ENCODE data around the gene CYP26A1. TPM values are rescaled to one million over a fixed set of nuclear protein-coding genes. Genes with fewer than 3 reads are reported as not detected.
"Not testable (repeated sequence)": the region's sequence is repeated elsewhere in the genome, so short reads cannot be mapped to it uniquely, and the experiment has no call there.

CYP26A1 gene
- total RNA-seq, 1 experiment from 2014 or later: not detected

DNA sequence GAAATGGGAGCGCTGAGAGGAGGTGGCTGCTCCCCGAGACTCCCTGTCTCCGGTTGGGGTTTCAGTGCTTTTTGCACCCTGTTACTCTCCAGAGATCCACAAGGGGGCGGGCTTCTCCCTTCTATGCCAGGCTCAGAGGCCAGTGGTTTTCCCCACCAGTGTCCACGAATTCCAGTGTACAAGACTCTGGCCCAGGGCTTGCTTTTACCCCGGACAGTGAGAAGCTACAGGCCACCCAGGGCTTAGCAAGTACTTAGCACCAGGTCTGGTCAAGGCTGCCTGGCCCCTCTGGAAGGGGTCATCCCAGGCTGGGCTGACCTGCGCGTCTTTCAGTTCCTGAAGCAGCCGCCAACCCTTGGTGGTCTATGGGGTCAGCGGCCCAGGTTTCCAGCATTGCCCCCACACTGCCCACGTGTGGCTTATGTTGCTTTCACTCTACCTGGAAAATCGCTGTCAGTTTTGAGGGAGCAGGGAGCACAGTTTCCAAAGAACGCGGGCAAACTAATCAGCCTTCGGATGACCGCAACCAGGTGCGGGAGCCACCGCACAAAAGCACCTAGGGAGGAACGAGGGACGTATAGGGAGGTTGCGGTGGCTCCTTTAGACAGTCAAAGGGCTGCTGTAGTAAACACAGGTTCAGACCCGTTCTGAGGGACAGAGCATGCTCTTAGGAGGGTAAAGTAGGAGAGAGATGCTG, 6.8 kb downstream of the CYP26A1 start:
- peak; percentile 54 for DNase-seq (ENCODE audit: low read depth)

DNA sequence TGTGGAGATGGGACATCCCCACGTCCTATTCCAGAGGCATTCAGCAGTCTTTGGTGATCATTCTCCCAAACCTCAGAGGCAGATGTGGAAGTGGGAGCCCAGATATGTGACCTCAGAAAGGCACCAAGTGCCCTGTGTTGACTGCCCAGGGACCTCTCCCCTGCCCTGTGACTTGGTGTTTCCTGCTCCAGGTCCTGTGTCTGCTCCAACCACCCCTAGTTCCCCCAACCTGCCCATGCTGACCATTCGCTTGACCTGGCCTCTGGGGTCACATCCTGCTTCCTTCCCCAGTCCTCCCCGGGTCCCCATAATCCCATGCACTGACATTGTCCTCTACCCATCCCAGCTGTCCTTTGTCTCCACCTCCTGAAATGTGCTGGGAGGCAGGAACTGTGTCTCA, 7.6 kb downstream of the CYP26A1 start:
- no peak for DNase-seq (ENCODE audit: low read depth)

DNA sequence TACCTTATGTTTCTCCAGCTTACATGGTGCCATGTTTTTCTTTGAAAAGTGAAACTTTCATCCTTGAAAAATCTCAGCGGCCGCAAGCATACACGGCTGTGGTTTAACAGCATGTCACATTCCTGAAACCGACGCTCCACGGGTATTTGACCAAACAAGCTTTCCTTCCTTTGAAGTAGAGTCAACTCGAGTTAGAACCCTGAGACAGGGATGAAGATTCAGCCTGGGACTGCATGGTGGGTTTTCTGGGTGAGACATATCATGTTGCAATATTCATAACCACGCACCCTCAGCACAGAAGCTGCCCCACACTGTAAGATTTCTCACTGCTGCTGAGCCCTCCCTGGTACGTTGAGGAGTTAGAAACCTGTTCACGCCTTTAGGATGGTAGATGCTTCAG, 8.1 kb downstream of the CYP26A1 start:
- no peak for DNase-seq (ENCODE audit: low read depth)

DNA sequence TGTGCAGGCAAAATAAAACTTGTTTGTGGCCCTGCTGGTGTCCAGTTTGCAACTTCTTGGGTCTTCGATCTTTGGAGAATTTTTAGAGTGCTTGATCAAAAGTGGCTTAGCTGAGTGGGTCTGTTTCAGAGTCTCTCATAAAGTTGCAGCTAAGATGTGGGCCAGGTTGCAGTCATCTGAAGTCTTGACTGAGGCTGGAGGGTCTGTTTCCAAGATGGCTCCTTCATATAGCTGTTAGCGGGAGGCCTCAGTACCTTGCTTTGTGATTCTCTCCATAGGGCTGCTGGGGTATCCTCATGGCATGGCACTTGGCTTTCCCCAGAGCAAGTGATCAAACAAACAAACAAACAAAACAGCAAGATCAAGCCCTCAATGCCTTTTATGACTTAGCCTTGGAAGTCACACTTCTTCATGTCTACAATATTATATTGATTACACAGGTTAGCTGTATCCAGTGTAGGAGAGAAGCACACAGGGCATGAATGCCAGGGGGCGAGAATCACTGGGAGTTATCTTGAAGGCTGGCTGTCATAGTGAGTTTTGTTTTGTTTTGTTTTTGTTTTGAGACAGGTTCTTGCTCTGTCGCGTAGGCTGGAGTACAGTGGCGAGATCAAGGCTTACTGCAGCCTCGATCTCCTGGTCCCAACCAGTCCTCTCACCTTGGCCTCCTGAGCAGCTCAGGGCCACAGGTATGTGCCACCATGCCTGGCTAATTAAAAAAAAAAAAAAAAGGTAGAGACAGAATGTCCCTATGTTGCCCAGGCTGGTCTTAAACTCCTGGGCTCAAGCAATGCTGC, 10.2 kb downstream of the CYP26A1 start:
- no peak for DNase-seq (ENCODE audit: low read depth)

DNA sequence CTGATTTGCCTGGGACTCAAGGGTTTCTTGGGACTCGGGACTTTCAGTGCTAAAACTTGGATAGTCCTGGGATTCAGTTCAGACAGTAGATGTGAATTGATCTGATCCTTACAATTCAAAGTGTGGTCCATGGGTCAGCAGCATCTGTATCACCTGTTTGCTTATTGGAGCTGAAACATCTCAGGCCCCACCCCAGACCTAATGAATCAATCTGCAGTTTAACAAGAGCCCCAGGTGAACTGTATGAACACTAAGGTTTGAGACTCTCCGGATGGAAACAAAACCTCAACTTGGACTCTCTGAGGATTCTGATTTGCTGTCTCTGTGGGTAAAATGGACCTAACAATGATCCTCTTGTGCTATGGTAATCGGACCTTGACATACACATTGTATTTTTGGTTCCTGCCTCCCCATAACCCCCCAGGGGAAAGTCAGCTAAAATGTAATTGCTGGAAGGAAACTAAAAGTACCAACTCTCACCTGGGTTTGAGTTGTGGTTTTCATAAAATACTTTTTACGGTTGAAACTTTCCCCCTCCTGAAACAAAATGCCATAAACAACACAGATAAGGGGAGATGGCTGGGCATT, 11.7 kb downstream of the CYP26A1 start:
- DNase-seq (ENCODE audit: low read depth): no peak

DNA sequence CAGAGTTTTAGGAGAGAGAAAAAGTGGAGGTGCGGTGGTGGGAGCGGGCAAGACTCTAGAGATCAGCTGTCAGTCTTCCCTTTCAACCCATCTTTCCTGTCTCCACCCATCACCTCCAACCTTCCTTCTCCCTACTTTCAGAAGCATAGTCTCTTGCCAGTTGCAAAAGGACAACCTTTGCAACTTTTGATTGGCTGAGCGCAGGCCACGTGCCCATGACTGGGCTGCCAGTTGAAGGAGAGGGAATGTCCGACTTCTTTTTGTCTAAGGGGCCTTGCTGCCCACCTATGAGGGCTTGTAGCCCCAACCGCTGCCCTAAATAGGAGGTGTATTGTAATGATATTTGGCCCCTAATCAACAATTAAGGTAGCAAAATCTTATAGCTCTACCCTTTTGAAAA, 12.6 kb downstream of the CYP26A1 start:
- no peak for DNase-seq (ENCODE audit: low read depth)

DNA sequence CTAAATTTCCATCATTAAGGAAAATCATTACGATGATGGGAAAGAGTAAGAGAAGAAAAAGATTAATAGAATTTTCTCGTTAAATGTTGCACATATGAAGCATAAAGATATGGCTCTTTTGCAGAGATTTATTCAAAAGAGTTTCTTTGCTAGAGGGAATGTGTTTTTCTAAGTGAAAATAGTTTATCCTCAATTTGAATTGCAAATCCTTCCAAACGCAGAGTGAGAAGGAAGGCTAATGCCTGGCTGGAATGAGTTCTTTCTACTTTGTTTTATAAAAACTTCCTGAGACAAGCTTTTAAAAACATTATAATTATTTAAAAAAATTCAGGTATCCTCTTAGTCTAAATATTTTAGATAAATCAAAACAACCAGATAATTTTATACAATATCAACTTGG, 14.2 kb downstream of the CYP26A1 start:
- DNase-seq (ENCODE audit: low read depth): no peak

DNA sequence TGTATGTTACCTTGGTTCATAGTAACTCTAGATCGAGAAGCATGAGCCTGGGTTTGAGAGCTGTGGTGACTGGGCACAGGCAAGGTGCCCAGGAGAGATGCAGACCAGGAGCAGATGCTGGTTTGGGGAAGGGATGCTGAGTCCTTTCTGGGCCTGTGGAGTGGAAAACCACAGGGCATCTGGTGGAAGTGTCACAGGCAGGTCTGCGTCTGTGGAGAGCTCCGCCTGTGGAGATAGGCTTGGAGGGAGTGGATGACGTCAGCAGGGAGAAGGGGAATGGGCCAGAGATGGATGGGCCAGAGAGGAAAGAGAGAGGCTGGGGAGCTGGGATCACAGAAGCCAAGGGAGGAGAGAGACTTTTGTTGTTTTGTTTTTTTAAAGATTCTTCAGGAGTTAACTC, 14.8 kb downstream of the CYP26A1 start:
- DNase-seq (ENCODE audit: low read depth): no peak

DNA sequence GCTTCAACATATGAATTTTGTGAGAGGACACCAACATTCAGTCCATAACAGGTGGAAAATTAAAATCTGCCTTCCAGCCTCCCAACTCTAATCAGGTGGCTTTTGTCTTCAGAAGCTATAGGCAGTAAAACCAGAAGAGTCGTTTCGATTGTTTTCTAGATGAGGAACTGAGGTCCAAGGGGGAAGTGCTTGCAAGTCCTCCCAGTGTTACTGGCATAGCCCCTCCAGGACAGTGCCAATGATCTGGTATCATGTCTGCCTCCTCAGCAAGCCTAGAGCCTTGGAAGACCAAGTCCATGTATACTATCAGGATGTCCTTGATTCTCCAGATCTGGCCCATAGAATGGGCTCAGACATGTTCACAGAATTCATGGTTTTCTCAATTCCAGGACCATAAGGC, 16.9 kb downstream of the CYP26A1 start:
- DNase-seq (ENCODE audit: low read depth): no peak

DNA sequence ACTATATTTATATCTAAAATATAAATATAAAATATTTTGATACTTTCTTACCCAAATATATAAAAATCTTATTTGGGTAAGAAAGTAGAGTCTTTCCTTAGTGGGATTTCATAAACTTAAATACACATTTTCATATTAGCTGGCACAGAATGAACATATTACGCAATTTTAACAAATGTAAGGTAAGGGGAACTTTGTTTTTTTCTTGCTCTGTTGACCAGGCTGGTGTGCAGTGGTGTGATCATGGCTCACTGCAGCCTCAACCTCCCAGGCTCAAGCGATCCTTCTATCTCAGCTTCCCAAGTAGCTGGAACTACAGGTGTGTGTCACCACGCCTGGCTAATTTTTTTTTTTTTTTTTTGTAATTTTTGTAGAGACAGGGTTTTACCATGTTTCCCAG, 18.3 kb downstream of the CYP26A1 start:
- no peak for DNase-seq (ENCODE audit: low read depth)

DNA sequence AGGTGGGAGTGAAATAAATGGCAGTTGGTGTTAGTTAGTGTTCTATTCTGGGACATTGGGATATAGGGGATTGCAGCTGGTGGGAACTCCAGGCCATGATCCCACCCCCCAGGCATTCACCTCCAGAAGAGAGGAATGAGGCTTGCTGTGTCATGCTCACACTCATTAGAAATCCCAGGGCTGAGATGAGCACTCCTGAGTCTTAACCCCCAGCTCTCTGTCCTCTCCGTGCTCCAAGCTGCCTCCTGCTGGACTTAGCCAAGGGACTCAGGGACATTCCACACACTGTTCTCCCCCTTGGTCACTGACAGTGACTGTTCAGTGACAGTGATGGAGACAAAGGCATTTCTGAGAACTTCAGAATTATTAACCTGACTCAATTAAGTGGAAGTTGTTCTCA, 21.5 kb downstream of the CYP26A1 start:
- DNase-seq (ENCODE audit: low read depth): no peak

DNA sequence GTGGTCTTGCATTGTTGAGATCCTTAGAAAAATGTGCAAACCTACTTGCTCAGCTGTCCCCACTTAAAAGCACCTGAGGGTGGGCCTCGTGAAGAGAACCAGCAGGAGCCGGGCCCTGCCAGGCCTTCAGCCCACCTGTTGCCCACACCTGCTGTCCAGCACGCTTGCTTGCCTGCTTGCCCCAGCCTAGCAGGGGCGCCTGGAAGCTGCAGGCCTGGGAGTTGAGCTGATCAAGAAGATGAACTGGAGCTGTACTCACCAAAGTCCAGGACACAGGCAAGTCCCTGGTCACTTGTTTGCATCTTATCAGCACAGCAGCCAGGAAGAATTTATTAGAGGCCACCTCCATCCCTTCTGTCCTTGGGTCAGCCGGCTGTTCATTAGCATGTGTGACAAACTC, 23.2 kb downstream of the CYP26A1 start:
- DNase-seq (ENCODE audit: low read depth): no peak

DNA sequence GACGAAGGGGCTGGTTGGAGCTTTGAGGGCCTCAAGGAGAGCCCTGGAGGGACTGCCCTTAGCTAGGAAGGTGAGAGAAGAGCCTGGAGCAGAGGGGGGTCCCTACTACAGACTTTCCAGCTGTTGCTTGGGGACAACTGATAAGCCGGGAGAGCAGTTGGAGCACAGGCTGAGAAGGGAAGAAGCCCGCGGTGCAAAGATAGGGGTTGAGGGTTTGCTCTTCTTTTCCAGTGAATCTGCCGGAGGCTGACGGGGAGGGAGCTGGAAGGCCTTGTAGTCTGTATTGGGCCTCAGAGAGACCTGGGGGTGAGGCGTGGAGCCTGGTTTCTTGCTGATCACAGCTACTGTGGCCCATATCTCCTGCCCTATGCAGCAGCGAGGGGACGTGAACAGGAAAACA, 23.7 kb downstream of the CYP26A1 start:
- no peak for DNase-seq (ENCODE audit: low read depth)

DNA sequence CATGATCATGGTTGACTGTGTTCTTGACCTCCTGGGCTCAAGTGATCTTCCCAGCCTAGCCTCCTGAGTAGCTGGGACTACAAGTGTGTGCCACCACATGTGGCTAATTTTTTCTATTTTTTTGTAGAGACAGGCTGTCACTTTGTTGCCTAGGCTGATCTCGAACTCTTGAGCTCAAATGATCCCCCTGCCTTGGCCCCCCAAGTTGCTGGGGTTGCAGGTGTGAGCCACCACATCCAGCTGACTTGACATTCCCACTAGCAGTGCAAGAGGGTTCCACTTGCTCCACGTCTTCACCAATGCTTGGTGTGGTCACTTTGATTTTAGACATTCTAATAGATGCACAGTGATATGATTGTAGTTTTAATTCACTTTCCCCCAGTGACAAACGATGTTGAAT, 25.1 kb downstream of the CYP26A1 start:
- no peak for DNase-seq (ENCODE audit: low read depth)

DNA sequence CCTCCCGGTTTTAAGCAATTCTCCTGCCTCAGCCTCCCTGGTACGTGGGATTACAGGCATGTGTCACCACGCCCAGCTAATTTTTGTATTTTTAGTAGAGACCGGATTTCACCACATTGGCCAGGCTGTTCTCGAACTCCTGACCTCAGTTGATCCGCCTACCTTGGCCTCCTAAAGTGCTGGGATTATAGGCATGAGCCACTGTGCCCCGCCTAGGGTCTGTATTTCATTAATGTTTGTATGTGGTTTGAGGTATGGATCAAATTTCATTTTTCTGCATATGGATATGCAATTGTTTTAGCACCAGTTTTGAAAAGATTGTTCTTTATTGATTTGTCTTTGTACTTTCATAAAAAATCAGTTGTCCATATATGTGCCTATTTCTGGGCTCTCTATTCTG, 26.0 kb downstream of the CYP26A1 start:
- no peak for DNase-seq (ENCODE audit: low read depth)

DNA sequence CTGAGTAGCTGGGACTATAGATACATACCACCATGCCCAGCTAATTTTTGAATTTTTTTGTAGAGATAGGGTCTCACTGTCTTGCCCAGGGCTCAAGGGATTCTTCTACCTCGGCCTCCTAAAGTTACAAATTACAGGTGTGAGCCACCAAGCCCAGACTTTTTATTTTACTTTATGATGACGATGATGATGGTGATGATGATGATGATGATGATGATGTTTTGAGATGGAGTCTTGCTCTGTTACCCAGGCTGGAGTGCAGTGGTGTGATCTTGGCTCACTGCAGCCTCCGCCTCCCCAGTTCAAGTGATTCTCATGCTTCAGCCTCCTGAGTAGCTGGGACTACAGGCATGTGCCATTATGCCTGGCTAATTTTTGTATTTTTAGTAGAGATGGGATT, 27.5 kb downstream of the CYP26A1 start:
- DNase-seq (ENCODE audit: low read depth): not testable (repeated sequence)

DNA sequence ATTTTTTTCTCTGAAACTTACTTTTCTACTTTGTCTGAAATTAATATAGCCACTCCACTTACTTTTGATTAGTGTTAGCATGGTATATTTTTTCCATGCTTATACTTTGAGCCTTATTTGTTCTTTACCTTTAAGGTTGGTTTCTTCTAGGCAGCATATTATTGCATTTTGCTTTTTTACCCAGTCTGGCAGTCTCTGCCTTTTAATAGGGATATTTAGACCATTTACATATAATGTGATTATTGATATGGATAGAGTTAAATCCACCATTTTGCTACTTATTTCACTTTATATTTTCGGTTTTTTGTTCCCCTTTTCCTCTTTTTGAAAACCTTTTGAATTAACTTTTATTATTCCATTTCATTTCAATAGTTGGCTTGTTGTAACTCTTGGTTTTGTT, 30.3 kb downstream of the CYP26A1 start:
- no peak for DNase-seq (ENCODE audit: low read depth)

DNA sequence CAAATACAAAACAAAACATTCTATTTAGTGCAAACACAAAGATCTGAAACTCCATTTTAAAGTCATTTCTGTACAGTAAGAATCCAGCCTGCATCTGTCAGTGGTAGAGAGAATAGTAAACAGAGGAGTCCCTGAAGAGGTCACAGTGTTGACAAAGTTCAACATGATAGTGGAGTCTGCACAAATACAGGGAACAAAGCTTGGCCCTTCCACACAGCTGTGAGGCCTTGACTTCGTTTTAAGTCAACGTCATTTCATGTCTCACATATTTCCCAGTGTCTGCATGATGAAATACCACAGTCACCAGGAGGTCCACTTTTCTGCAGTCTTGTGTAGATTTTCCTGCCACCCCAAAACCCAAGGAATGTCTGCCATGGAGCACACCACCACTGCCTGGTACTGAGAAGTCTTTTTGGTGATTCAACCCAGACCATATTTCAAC, 33.0 kb downstream of the CYP26A1 start:
- DNase-seq (ENCODE audit: low read depth): peak; percentile 65

DNA sequence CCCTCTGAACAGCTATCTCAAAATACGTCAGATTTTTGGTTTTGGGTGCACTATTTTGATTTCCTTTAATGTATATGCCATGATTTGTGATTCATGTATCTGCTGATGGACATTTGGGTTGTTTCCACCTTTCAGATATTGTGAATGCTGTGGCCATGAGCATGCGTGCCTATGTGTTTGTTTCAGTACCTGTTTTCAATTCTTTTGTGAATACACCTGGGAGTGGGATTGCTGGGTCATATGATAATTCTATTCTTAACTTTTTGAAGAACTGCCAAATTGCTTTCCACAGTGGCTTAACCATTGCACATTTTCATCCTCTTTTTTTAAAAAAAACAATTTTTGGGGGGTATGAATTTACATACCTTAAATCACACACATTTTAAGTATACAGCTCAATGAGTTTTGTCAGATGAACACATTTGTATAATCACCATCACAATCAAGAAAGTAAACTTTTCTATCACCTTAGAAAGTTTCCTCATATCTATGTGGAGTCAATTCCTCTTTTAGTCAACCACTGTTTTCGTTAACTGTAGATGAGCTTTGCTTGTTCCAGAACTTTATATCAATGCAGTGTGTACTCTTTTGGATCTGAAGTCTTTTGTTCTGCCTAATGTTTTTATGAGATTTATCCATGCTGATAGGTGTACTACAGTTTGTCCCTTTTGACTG, 36.9 kb downstream of the CYP26A1 start:
- DNase-seq (ENCODE audit: low read depth): no peak

DNA sequence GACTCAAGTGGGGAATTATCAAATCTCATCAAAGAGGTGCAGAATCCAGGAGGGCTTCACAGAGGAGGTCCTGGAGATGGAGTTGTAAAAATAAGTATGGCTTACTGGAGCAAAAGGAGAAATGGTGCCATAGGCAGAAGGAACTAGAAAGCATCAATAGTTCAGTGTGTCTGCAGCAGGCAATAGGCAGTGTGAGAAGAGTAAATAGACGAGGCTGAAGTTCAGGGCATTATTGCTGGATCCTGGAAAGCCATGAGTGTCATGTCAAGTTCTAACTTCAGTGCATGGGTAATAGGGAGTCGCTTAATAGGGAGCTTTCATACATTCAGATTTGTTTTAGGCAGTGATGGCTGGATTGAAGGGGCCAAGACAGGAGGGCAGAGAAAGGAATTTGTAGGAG, 39.3 kb downstream of the CYP26A1 start:
- no peak for DNase-seq (ENCODE audit: low read depth)

DNA sequence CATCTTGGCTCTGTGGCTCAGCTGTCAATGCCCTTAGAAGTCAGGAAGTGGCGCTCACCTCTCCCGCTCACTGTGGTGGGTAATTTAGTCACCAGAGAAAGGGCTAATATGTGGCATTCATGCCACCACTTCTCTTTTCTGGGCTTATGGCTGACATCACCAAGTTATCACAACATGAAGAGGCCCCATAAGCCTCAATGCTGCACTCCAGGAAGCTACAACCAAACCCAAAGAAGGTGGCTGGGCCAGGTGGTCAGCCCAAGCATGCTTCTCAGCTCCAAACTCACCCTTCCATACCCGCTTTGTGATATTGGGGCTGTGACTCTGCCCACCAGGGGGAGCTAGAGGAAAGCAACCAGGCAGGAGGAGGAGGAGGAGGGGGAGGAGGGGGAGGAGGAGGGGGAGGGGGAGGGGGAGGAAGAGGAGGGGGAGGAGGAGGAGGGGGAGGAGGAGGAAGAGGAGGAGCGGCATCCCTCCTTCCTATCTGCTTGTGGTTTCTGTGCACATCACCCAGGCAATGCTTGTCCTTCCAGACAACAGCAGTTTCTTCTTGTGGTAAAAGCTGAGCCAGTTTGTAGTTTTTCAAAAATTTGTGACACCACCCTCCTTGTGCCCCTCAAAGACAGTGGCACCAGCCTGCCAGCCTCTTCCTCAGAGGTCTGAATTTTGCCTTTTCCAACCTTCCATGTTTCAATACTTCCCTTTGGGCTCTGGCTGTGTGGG, 42.1 kb downstream of the CYP26A1 start:
- DNase-seq (ENCODE audit: low read depth): peak; percentile 44

DNA sequence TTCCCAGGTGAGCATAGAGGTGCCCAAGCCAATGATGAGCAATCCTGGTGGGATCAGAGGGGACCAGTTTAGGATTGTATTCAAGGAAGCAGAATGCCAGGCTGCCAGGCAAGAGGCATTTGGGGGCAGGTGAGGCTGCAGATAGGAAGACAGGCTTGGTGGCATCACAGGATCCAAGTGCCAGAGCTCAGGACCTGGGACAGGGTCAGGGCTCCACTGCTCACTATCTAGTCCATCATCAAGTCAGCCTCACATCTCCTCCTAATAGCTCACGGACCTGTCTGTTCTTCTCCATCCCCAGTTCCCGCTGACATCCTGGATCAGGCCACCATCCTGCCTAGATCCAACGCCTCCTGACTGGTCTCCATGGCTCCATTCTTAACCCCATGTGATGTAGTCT, 47.6 kb downstream of the CYP26A1 start:
- DNase-seq (ENCODE audit: low read depth): no peak
